SK-N-SH (cell line): ENCODE data around the gene ARHGEF11. TPM values are rescaled to one million over a fixed set of nuclear protein-coding genes. Genes with fewer than 3 reads are reported as not detected.

ENCODE experiments used
- CTCF ChIA-PET: fragments of 300-600, 350-600 bp; formaldehyde crosslinking; extraction: SDS; loops from one replicate; lab custom pipeline; 2021; lab: Yijun Ruan, JAX
- POLR2A ChIA-PET: fragments of 350-600 bp; sonication (Branson Sonifier 250); formaldehyde crosslinking; extraction: SDS; loops from one replicate; lab custom pipeline; 2020; ENCODE audit warnings: antibody characterized with exemption, inconsistent platforms; lab: Yijun Ruan, JAX
- DNase-seq: peaks from one replicate; pipeline ENCODE4 v3.0.0; 2012
- H2AFZ ChIP-seq: fragments of 200-600 bp; sonication (generic); 2 replicates; pipeline ENCODE4 v1.8.1; 2016; ENCODE audit warnings: antibody characterized with exemption, mild to moderate bottlenecking, low read depth
- H3F3A ChIP-seq: fragments of 200-600 bp; sonication (generic); replicated peaks from 2 replicates; pipeline ENCODE3; 2016; ENCODE audit warnings: antibody characterized with exemption, mild to moderate bottlenecking; ENCODE audit not compliant: insufficient read depth
- H3K27ac ChIP-seq, 2 experiments: fragments of 200-500 bp in 1 of 2; fragments of 200-600 bp in 1 of 2; sonication (Bioruptor generic) in 1 of 2; sonication (generic), shearing (Covaris generic) in 1 of 2; 2 replicates each; pipeline versions ENCODE4 v1.5.1 to v1.6.1; 2014 to 2016; ENCODE audit warnings: low read depth in 2 of 2, inconsistent platforms in 1 of 2, low read length in 1 of 2, mild to moderate bottlenecking in 1 of 2, mixed read lengths in 1 of 2
- H3K27me3 ChIP-seq: fragments of 200-600 bp; sonication (generic), shearing (Covaris generic); 2 replicates; pipeline ENCODE4 v1.6.1; 2016; ENCODE audit warnings: mixed run types; ENCODE audit not compliant: insufficient read depth
- H3K36me3 ChIP-seq, 2 experiments: fragments of 200-500 bp in 1 of 2; fragments of 200-600 bp in 1 of 2; sonication (Bioruptor generic) in 1 of 2; sonication (generic) in 1 of 2; replicated peaks in 1 of 2; 2 replicates each; pipeline versions ENCODE3 to v1.5.1; 2014 to 2016; ENCODE audit warnings: low read length in 1 of 2, mild to moderate bottlenecking in 1 of 2; ENCODE audit not compliant: insufficient read depth in 2 of 2, control insufficient read depth in 1 of 2
- H3K4me1 ChIP-seq, 2 experiments: fragments of 200-500 bp in 1 of 2; fragments of 200-600 bp in 1 of 2; sonication (Bioruptor generic) in 1 of 2; sonication (generic), shearing (Covaris generic) in 1 of 2; 2 replicates each; pipeline versions ENCODE4 v1.5.1 to v1.6.1; 2014 to 2016; ENCODE audit warnings: low read depth in 1 of 2, low read length in 1 of 2, mixed run types in 1 of 2; ENCODE audit not compliant: insufficient read depth in 2 of 2, control insufficient read depth in 1 of 2
- H3K4me2 ChIP-seq: fragments of 200-600 bp; sonication (generic), shearing (Covaris generic); 2 replicates; pipeline ENCODE4 v1.6.1; 2017; ENCODE audit warnings: mixed run types
- H3K4me3 ChIP-seq, 2 experiments: fragments of 200-500 bp in 1 of 2; fragments of 200-600 bp in 1 of 2; sonication (Bioruptor generic) in 1 of 2; sonication (generic), shearing (Covaris generic) in 1 of 2; 2 replicates each; pipeline versions ENCODE4 v1.5.1 to v1.8.1; 2014 to 2016; ENCODE audit warnings: low read depth in 2 of 2, inconsistent platforms in 1 of 2, low read length in 1 of 2, mild to moderate bottlenecking in 1 of 2, mixed read lengths in 1 of 2, moderate library complexity in 1 of 2
- H3K79me2 ChIP-seq: fragments of 200-600 bp; sonication (generic); 2 replicates; pipeline ENCODE4 v1.8.1; 2017; ENCODE audit warnings: mild to moderate bottlenecking; ENCODE audit not compliant: insufficient read depth
- H3K9ac ChIP-seq: fragments of 200-600 bp; sonication (generic); 2 replicates; pipeline ENCODE4 v1.6.1; 2017; ENCODE audit warnings: mixed run types
- H3K9me2 ChIP-seq: fragments of 200-600 bp; sonication (generic); 2 replicates; pipeline ENCODE4 v1.6.1; 2017; ENCODE audit warnings: mixed run types
- H3K9me3 ChIP-seq: fragments of 200-600 bp; sonication (generic); 2 replicates; pipeline ENCODE4 v1.6.1; 2017; ENCODE audit warnings: mixed run types, mild to moderate bottlenecking, moderate library complexity
- H4K20me1 ChIP-seq: fragments of 200-600 bp; sonication (generic); 2 replicates; pipeline ENCODE4 v1.6.1; 2017; ENCODE audit warnings: mild to moderate bottlenecking, mixed run types; ENCODE audit not compliant: insufficient read depth
- CHD2 ChIP-seq: fragments of 150-350 bp; IDR thresholded peaks from 2 replicates; pipeline ENCODE4 v1.6.1; 2018; ENCODE audit warnings: low read length; ENCODE audit not compliant: partially characterized antibody
- EP300 ChIP-seq, 2 experiments: IDR thresholded peaks; 2 replicates each; pipeline versions ENCODE4 v1.4.0 to v1.6.1; 2012; ENCODE audit warnings: borderline replicate concordance in 1 of 2, low read depth in 1 of 2, low read length in 1 of 2
- FOXM1 ChIP-seq: IDR thresholded peaks from 2 replicates; pipeline ENCODE4 v1.4.0; 2012; ENCODE audit warnings: low read depth, mild to moderate bottlenecking
- JUND ChIP-seq: IDR thresholded peaks from 2 replicates; pipeline ENCODE4 v1.4.0; 2012
- MEF2A ChIP-seq: IDR thresholded peaks from 2 replicates; pipeline ENCODE4 v1.4.0; 2012; ENCODE audit warnings: low read depth, borderline replicate concordance
- MXI1 ChIP-seq: IDR thresholded peaks from 2 replicates; pipeline ENCODE4 v1.6.1; 2012; ENCODE audit warnings: mild to moderate bottlenecking, low read depth, low read length, improper control_type of control experiment
- NFIC ChIP-seq: IDR thresholded peaks from 2 replicates; pipeline ENCODE4 v1.4.0; 2012; ENCODE audit warnings: borderline replicate concordance
- RAD21 ChIP-seq: IDR thresholded peaks from 2 replicates; pipeline ENCODE4 v1.6.1; 2012; ENCODE audit warnings: mild to moderate bottlenecking, low read length
- RFX5 ChIP-seq: IDR thresholded peaks from 2 replicates; pipeline ENCODE4 v1.6.1; 2012; ENCODE audit warnings: mild to moderate bottlenecking, improper control_type of control experiment, low read length
- SMC3 ChIP-seq: IDR thresholded peaks from 2 replicates; pipeline ENCODE4 v1.6.1; 2012; ENCODE audit warnings: low read depth, low read length, improper control_type of control experiment
- TAF1 ChIP-seq: IDR thresholded peaks from 2 replicates; pipeline ENCODE4 v1.6.1; 2012; ENCODE audit warnings: low read depth, mild to moderate bottlenecking, low read length, moderate library complexity, borderline replicate concordance
- TCF12 ChIP-seq: IDR thresholded peaks from 2 replicates; pipeline ENCODE4 v1.4.0; 2012
- TEAD4 ChIP-seq: IDR thresholded peaks from 2 replicates; pipeline ENCODE4 v1.4.0; 2012; ENCODE audit warnings: mild to moderate bottlenecking, borderline replicate concordance; ENCODE audit not compliant: insufficient read depth
- WGBS: methylation state at CpG from one replicate; pipeline ENCODE4 v1.1.6; 2017; ENCODE audit warnings: low lambda C conversion rate; 5-methylcytosine and 5-hydroxymethylcytosine counted together
- polyA plus RNA-seq, 3 experiments: library from polyadenylated mRNA; depleted of rRNA; stranded (reverse); fragments of >200 nt; gene quantifications; 2 replicates each; pipeline ENCODE4 v1.2.3, GENCODE V29; 2012
- TF ChIP-seq, protein P1 (sequence below): IDR thresholded peaks from 2 replicates; pipeline ENCODE4 v1.4.0; 2012; ENCODE audit warnings: low read depth, borderline replicate concordance
- TF ChIP-seq, protein P2 (sequence below): IDR thresholded peaks from 2 replicates; pipeline ENCODE4 v1.4.0; 2012; ENCODE audit warnings: low read depth, borderline replicate concordance
- TF ChIP-seq, protein P3 (sequence below): IDR thresholded peaks from 2 replicates; pipeline ENCODE4 v1.6.1; 2012; ENCODE audit warnings: mild to moderate bottlenecking, low read depth, low read length, moderate library complexity

ARHGEF11 gene
- polyA plus RNA-seq, 1 of the 3 experiments (the other 2 are of a cell fraction): 19.0 TPM

DNA sequence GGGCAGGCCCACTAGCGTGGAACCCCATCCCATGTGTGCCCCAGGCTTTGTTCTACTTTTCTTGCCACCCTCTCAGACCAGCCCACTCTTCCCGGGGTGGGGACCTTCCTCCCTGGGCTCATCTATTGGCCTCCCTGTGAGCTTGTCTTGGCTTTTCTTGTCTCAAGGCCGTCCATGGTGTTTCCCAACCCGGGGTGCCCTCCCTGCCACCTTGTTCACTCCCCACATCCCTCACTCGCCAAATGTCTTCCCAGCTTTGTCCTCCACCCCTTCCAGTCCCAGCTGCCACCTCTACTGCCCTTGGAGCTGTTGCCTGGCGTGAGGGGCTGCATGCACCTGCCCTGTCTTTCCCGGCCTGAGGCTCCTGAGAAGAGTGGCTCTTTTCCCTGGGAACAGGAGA is 106.7 kb downstream of the ARHGEF11 start (continued):
- TF ChIP-seq FOXM1: no peak
- TF ChIP-seq MEF2A: no peak
- no peak for TF ChIP-seq EP300 (IDR thresholded peaks at IDR 0.05; ENCODE audit: borderline replicate concordance in 1 of 2, low read depth in 1 of 2, low read length in 1 of 2)
- TF ChIP-seq, protein P1, sequence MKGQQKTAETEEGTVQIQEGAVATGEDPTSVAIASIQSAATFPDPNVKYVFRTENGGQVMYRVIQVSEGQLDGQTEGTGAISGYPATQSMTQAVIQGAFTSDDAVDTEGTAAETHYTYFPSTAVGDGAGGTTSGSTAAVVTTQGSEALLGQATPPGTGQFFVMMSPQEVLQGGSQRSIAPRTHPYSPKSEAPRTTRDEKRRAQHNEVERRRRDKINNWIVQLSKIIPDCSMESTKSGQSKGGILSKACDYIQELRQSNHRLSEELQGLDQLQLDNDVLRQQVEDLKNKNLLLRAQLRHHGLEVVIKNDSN: no peak
- TF ChIP-seq JUND: no peak
- TF ChIP-seq NFIC: no peak
- no peak for TF ChIP-seq TAF1
- TF ChIP-seq, all 33 proteins: peak for 0

DNA sequence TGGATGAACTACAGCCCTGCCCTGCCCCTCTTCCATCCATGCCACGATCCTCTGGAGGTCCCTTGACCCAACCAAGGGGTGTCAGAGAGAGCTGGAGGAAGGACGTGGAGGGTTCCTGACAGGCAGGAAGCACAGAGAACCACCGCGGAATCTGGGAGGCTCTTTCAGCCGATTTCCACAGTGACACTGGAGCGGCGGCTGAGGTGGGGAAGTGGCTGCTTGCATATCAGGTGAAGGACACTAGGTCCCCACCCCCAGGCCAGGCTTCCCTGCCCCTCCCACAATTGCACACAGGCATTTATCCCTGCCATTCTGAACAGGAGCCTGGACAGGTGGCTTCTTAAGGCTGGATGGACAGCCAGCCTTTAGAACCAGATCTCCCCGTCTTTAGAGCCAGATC is 107.7 kb downstream of the ARHGEF11 start:
- H3K36me3 ChIP-seq: peaks cover 6 to 67% of the 10 kb centered on the region in 2 experiments
- H3K4me3 ChIP-seq: no peak overlapping the region
- no peaks in the 10 kb centered on the region for H3K4me1 ChIP-seq
- H2AFZ ChIP-seq: no peak overlapping the region
- H4K20me1 ChIP-seq: no peaks in the 10 kb centered on the region
- no peak overlapping the region for H3K9ac ChIP-seq
- no peaks in the 10 kb centered on the region for H3K9me2 ChIP-seq
- H3K27ac ChIP-seq: no peak overlapping the region
- no peak overlapping the region for H3K4me2 ChIP-seq
- H3F3A ChIP-seq: no peaks in the 10 kb centered on the region
- H3K79me2 ChIP-seq: no peaks in the 10 kb centered on the region
- H3K27me3 ChIP-seq: no peaks in the 10 kb centered on the region
- no peak for DNase-seq
- TF ChIP-seq RFX5 (no peak), TCF12 (no peak), CHD2 (no peak)
- TF ChIP-seq, protein P1: no peak
- POLR2A ChIA-PET: interaction anchor here (0.7 to 1.2 kb wide), 2 partner anchors 9 to 171 kb away, joined by 3 read pairs; no protein-coding TSS in a partner anchor
- 97% methylated on average over 8 of the region's 8 CpGs for WGBS
- CTCF ChIA-PET: interaction anchor here (0.6 to 5.0 kb wide), 3 partner anchors 10 to 138 kb away, joined by 3 to 50 read pairs (median 15); no protein-coding TSS in a partner anchor
- H3K9me3 ChIP-seq: no peaks in the 10 kb centered on the region

DNA sequence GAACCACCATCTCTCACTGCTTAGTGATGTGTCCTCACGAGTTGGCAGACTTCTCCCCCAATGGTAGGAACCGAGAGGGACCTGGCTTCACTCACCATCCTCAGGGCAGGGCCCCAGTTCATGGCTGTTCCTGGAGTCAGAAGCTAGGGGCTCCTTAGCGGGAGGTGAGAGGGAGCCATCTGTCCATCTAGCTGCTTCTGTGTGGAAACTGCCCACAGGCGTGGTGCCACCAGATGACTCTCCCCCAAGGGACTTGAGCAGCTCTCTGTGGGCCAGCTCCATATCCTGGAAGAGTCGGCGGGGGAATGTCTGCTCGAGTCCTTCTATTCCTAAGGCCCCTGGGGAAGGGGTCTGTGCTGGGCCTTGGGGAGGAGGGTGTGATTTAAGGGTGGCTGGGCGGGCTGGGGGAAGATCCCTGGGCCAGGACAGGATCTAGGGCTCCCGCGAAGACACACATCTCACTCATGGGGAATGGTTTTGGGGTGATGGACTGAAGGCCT is 108.8 kb downstream of the ARHGEF11 start:
- WGBS: 81% methylated on average over 4 of the region's 10 CpGs
- H3K4me1 ChIP-seq: no peaks in the 10 kb centered on the region
- no peaks in the 10 kb centered on the region for H4K20me1 ChIP-seq
- H3K27ac ChIP-seq: no peak overlapping the region
- H3K9me2 ChIP-seq: no peaks in the 10 kb centered on the region
- no peak overlapping the region for H3K9ac ChIP-seq
- ChIA-PET POLR2A (no interaction called here), CTCF (interaction anchor here (0.8 to 5.0 kb wide), 4 partner anchors 9 to 210 kb away, joined by 3 to 50 read pairs (median 15); no protein-coding TSS in a partner anchor)
- DNase-seq: no peak
- no peak overlapping the region for H2AFZ ChIP-seq
- H3K36me3 ChIP-seq: peaks cover 0 to 65% of the 10 kb centered on the region in 2 experiments
- no peaks in the 10 kb centered on the region for H3K79me2 ChIP-seq
- no peaks in the 10 kb centered on the region for H3F3A ChIP-seq
- no peak overlapping the region for H3K4me2 ChIP-seq
- no peaks in the 10 kb centered on the region for H3K27me3 ChIP-seq
- no peaks in the 10 kb centered on the region for H3K9me3 ChIP-seq
- H3K4me3 ChIP-seq: no peak overlapping the region
- TF ChIP-seq MEF2A: no peak
- no peak for TF ChIP-seq SMC3
- no peak for TF ChIP-seq TEAD4
- TF ChIP-seq, protein P2, sequence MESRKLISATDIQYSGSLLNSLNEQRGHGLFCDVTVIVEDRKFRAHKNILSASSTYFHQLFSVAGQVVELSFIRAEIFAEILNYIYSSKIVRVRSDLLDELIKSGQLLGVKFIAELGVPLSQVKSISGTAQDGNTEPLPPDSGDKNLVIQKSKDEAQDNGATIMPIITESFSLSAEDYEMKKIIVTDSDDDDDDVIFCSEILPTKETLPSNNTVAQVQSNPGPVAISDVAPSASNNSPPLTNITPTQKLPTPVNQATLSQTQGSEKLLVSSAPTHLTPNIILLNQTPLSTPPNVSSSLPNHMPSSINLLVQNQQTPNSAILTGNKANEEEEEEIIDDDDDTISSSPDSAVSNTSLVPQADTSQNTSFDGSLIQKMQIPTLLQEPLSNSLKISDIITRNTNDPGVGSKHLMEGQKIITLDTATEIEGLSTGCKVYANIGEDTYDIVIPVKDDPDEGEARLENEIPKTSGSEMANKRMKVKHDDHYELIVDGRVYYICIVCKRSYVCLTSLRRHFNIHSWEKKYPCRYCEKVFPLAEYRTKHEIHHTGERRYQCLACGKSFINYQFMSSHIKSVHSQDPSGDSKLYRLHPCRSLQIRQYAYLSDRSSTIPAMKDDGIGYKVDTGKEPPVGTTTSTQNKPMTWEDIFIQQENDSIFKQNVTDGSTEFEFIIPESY: no peak
- TF ChIP-seq RAD21: no peak
- TF ChIP-seq, protein P3, sequence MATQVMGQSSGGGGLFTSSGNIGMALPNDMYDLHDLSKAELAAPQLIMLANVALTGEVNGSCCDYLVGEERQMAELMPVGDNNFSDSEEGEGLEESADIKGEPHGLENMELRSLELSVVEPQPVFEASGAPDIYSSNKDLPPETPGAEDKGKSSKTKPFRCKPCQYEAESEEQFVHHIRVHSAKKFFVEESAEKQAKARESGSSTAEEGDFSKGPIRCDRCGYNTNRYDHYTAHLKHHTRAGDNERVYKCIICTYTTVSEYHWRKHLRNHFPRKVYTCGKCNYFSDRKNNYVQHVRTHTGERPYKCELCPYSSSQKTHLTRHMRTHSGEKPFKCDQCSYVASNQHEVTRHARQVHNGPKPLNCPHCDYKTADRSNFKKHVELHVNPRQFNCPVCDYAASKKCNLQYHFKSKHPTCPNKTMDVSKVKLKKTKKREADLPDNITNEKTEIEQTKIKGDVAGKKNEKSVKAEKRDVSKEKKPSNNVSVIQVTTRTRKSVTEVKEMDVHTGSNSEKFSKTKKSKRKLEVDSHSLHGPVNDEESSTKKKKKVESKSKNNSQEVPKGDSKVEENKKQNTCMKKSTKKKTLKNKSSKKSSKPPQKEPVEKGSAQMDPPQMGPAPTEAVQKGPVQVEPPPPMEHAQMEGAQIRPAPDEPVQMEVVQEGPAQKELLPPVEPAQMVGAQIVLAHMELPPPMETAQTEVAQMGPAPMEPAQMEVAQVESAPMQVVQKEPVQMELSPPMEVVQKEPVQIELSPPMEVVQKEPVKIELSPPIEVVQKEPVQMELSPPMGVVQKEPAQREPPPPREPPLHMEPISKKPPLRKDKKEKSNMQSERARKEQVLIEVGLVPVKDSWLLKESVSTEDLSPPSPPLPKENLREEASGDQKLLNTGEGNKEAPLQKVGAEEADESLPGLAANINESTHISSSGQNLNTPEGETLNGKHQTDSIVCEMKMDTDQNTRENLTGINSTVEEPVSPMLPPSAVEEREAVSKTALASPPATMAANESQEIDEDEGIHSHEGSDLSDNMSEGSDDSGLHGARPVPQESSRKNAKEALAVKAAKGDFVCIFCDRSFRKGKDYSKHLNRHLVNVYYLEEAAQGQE: no peak
- no peak for TF ChIP-seq RFX5
- TF ChIP-seq MXI1: no peak
- no peak for TF ChIP-seq JUND
